ENCODE data around the gene NDOR1.
"Not testable (repeated sequence)": the region's sequence is repeated elsewhere in the genome, so short reads cannot be mapped to it uniquely, and the experiment has no call there.

NDOR1 gene

DNA sequence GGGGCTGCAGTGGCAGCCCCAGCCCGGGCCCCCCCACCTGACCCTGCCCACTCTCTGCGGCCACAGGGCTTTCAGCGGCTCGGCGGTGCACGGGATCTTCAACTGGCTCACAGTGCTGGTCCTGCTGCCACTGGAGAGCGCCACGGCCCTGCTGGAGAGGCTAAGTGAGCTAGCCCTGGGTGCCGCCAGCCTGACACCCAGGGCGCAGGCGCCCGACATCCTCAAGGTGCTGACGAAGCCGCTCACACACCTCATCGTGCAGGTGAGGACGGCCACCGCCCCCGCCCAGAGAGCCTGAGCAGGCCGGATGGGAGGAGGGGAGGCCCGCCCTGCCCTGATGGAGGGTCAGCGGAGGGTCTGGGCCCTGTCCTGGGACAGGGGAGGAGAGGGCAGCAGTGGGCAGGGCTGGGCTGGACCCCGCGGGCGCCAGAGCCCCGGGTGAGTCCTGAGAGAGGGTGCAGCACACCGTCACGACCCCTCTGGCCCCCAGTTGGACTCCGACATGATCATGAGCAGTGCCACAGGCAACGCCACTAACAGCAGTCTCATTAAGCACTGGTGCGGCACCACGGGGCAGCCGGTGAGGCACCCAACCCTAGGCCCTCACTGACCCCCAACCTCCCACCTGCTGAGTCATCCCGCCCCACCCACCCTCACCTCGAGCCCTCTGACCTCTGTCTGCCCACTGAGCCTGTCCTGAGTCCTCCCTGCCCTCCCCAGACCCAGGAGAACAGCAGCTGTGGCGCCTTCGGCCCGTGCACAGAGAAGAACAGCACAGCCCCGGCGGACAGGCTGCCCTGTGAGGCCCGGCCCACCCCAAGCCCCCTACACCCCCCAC, 27.9 kb downstream of the NDOR1 start:
- no peak for DNase-seq

GRCh38 chr9:137234055-137234697, 28.7 kb downstream of the NDOR1 start:
- no peak for DNase-seq

DNA sequence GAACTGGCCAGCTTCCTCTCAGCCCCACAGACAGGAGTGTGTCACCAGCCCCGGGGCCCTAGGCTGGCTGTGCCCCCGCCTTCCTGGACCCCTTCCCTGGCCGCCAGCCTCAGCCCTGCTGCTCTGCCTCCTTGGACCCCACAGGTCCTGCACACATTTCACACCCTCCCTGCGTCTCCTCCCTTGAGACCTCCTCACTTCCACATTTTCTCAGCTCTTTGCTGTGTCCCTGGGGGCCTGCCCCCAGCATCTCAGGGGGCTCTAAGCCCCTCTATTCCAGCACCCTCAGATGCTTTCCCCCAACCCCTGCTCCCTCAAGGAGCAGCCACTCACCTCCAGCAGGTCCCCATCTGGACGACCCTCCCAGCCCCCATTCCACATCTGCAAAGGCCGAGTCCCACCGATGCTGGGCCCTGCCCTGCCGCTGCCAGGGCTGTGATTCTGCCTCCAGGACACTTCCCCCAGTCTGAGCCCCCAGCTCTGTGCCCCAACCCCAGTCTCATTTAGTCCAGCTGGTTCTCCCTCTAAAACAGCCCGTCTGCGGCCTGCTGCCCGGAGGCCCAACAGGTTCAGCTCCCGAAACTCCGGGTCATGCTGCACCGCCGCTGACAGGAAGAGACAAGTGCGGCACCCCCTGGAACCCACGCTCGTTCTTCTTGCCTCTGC, 29.4 kb downstream of the NDOR1 start:
- DNase-seq: no peak

DNA sequence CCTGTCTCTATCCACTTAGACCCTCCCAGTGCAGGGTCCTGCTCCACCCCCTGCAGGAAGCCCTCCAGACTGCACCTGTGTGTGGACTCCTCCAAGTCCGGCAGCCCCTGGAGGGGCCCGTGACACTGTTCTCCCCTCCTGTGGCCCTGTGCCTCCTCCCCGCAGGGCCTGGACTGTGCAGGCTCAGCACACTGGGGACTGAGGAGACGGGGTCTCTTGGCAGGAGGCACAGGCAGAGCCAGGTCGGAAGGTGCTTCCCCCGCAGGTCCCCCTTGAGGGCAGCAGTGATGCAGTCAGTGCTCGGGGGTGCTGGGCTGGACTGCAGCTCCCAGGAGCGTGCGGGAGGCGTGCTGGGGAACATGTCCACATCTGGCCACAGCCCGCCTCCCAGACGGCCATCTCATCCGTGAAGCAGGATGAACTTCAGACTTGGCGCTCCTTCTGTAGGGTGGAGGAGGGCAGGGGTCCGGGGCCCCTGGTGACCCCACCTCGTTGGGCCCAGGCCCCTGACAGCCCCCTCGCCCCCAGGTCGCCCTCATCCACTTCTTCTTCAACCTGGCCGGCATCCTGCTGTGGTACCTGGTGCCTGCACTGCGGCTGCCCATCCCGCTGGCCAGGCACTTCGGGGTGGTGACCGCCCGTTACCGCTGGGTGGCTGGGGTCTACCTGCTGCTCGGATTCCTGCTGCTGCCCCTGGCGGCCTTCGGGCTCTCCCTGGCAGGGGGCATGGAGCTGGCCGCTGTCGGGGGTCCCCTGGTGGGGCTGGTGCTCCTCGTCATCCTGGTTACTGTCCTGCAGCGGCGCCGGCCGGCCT, 30.1 kb downstream of the NDOR1 start:
- no peak for DNase-seq

GRCh38 chr9:137236238-137236935, 30.9 kb downstream of the NDOR1 start:
- DNase-seq: peak; percentile 83 to 85

DNA sequence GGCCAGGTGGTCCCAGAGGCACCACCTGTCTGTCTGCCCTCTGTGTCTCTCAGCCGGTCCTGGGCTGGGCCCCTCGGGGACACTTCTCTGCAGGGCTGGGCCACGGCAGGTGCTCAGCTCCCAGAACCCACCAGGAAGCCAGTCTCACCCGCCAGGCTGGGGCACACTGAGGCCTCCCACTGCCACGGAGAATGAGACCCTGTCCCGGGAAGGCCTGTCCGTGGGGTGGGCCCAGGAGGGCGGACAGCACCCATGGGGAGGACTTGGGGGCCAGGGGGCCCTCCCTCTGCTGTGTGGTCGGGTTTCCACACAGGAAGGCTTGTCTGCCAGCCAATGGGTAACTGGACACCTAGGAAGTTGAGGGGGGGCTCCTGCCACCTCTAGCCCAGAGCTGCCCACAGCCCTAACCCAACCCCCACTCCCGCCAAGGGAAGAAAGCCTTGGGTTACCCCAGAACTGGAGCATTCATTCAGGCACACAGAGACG, 31.5 kb downstream of the NDOR1 start:
- DNase-seq: peak in 1 of 2 experiments; percentile 60

GRCh38 chr9:137237759-137238726, 32.5 kb downstream of the NDOR1 start:
- DNase-seq: peak; percentile 80 to 91

- not testable (repeated sequence) for DNase-seq
Measured at GRCh38 chr9:137239541-137240200, 34.2 kb downstream of the NDOR1 start.

DNA sequence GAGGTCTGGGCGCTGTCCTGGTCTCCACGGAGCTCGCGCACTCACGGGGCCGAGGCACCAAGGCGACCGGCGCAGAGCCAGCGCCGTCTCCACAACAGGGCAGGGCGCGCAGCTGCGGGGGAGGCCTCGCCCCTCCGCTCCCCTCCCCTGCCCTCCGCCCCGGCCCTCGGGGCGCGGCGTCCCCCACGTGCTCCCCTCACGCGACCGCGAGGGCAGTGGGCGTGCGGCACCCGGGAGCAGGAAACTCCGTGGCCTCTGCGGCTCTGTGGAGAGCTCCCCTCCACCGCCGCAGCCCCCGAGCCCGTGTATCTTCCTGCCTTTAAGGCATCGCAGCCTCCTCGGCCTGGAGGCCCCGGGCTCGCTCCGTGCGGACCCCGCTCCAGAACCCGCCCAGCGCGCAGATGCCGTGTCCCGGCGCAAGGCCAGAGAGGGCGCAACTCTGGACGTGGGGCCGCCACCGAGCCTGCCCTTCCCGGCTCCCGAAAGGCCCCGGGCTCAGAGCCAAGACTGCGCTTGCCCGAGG, 34.9 kb downstream of the NDOR1 start:
- peak; percentile 81 to 86 for DNase-seq

- DNase-seq: peak; percentile 99 to 100
Measured at GRCh38 chr9:137240841-137241489, 35.5 kb downstream of the NDOR1 start, which contains the start of gene TUBB4B. Gene TUBB4B, plus strand, starts transcription at chr9:137241287. Its CDS starts 74 bp downstream, at chr9:137241361.

DNA sequence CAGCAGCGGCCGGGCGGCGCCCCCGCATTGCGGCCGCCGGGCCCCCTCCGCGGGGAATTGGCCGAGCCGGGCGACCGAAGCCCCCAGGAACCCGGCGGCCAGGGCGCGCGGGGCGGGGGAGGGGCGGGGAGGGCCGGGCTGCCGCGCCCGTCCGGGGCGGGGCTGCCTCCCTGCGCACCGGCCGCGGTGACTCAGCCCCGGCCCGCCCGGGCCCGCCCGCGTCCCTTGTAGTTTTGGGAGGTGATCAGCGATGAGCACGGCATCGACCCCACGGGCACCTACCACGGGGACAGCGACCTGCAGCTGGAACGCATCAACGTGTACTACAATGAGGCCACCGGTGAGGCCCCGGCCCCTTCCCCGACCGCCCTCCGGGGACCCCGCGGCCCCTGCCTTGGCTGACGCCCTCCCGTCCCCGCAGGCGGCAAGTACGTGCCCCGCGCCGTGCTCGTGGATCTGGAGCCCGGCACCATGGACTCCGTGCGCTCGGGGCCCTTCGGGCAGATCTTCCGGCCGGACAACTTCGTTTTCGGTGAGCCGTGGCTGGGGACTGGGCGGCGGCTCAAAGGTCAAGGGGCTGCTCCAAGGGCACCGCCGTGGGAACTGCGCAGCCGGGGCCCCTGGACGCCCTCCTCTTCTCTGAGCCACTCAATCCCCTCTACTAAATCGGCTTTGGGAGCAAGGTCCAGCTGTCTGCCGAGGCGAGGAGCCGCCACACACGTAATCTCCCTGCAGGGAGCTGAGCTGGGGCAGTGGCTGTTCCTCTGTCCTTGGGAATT, 36.2 kb downstream of the NDOR1 start:
- no peak for DNase-seq

DNA sequence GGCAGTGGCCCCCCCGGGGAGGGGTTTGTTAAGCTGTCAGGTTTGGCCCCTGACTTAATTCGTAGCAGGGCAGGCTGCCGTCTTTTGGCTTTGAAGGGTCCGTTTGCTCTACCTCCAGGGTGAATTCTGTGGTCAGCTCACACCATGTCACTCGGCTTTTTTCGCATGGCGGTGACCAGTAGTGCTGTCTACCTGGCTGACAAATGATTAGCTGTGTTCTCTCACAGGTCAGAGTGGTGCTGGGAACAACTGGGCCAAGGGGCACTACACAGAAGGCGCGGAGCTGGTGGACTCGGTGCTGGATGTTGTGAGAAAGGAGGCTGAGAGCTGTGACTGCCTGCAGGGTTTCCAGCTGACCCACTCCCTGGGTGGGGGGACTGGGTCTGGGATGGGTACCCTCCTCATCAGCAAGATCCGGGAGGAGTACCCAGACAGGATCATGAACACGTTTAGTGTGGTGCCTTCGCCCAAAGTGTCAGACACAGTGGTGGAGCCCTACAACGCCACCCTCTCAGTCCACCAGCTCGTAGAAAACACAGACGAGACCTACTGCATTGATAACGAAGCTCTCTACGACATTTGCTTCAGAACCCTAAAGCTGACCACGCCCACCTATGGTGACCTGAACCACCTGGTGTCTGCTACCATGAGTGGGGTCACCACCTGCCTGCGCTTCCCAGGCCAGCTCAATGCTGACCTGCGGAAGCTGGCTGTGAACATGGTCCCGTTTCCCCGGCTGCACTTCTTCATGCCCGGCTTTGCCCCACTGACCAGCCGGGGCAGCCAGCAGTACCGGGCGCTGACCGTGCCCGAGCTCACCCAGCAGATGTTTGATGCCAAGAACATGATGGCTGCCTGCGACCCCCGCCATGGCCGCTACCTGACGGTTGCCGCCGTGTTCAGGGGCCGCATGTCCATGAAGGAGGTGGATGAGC, 37.0 kb downstream of the NDOR1 start:
- DNase-seq: peak in 1 of 2 experiments; percentile 13

- DNase-seq: not testable (repeated sequence)
Measured at GRCh38 chr9:137243266-137243625, 37.7 kb downstream of the NDOR1 start.

GRCh38 chr9:137243626-137244485, 38.4 kb downstream of the NDOR1 start:
- peak; percentile 43 to 79 for DNase-seq

- peak; percentile 68 to 82 for DNase-seq
Measured at GRCh38 chr9:137244486-137245449, 39.3 kb downstream of the NDOR1 start.
